Uterus (tissue), 4 donors: Measurements from ENCODE around the gene CHAC1. TPM values are rescaled to one million over a fixed set of nuclear protein-coding genes. Genes with fewer than 3 reads are reported as not detected.

Source experiments
- DNase-seq, 2 donors: peaks; one replicate each; pipeline ENCODE4 v3.0.0-alpha.2; 2019 to 2020
- H3K27ac ChIP-seq, 2 donors: fragments of 200-600 bp; sonication (generic); 1 replicate in 1 of 2; 2 replicates in 1 of 2; pipeline ENCODE4 v1.5.1; 2016 to 2018
- H3K27me3 ChIP-seq, 2 donors: fragments of 200-600 bp; sonication (generic); one replicate each; pipeline ENCODE4 v1.5.1; 2018 to 2019; ENCODE audit warnings: control low read depth in 1 of 2
- H3K36me3 ChIP-seq, 2 donors: fragments of 200-600 bp; sonication (generic); one replicate each; pipeline ENCODE4 v1.5.1; 2019; ENCODE audit warnings: control low read depth in 1 of 2
- H3K4me1 ChIP-seq, 2 donors: fragments of 200-600 bp; sonication (generic); one replicate each; pipeline ENCODE4 v1.5.1; 2018 to 2019; ENCODE audit warnings: control low read depth in 1 of 2
- H3K4me3 ChIP-seq, 2 donors: fragments of 200-600 bp; sonication (generic); 1 replicate in 1 of 2; 2 replicates in 1 of 2; pipeline ENCODE4 v1.5.1; 2018 to 2019; ENCODE audit warnings: mild to moderate bottlenecking in 1 of 2
- H3K9me3 ChIP-seq, 2 donors: fragments of 200-600 bp; sonication (generic); one replicate each; pipeline ENCODE4 v1.5.1; 2019; ENCODE audit warnings: control low read depth in 1 of 2
- POLR2A ChIP-seq, 2 donors: fragments of 450-650 bp; IDR thresholded peaks; one replicate each; pipeline ENCODE4 v1.6.1; 2016; ENCODE audit warnings: antibody characterized with exemption in 2 of 2, mild to moderate bottlenecking in 1 of 2, moderate library complexity in 1 of 2
- intact Hi-C: fragments of 100-400 bp; cut with DNase I; formaldehyde crosslinking; loops from one replicate; pipeline ENCODE4 v1.15.1; 2023; ENCODE audit warnings: low total_unique reads
- total RNA-seq, 4 donors: library from RNA; depleted of rRNA in 3 of 4; stranded (reverse); fragments of >200 nt in 3 of 4; gene quantifications; one replicate each; pipeline versions ENCODE4 v1.1.0 to v1.2.4, GENCODE V29; 2014 to 2023
- TF ChIP-seq, protein P1 (sequence below), 4 experiments: fragments of 200-600 bp in 2 of 4; fragments of 450-650 bp in 2 of 4; sonication (generic) in 2 of 4; IDR thresholded peaks; one replicate each; pipeline ENCODE4 v1.5.1; 2016 to 2019; ENCODE audit warnings: antibody characterized with exemption in 4 of 4, mild to moderate bottlenecking in 2 of 4, moderate library complexity in 1 of 4
- donor health status: DM: yes; HTN: yes; CAD: no.

The CHAC1 gene
- total RNA-seq, 4 donors from 2014 or later, result 0.35 to 1.8 (median 1.4) TPM; not detected in 1

DNA sequence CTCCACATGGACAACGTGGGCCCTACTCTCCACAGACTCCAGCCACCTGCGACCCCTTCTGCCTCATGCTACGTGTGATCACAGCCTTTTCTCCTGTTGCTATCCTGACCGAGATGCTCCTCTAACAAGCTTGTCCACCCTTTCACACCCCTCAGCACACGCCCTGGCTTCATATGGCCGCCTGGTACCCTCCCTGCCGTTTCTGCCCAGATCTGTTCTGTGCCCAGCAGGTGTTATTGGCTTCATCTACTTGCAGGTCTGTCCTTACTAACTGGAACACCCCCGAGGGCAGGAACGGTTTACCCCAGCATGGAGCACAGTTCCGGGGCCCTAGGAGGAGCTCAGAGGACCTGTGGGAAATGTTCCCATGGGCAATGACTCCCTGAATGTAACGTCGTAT is 9.9 kb downstream of the CHAC1 start:
- intact Hi-C loops, result no loop called here
- Histone ChIP-seq H3K27ac (no peak overlapping the region), H3K9me3 (no peaks in the 10 kb centered on the region), H3K4me3 (no peak overlapping the region), H3K27me3 (no peaks in the 10 kb centered on the region), H3K4me1 (peaks cover 0 to 5% of the 10 kb centered on the region in 2 donors), H3K36me3 (no peaks in the 10 kb centered on the region)
- TF ChIP-seq, protein P1, sequence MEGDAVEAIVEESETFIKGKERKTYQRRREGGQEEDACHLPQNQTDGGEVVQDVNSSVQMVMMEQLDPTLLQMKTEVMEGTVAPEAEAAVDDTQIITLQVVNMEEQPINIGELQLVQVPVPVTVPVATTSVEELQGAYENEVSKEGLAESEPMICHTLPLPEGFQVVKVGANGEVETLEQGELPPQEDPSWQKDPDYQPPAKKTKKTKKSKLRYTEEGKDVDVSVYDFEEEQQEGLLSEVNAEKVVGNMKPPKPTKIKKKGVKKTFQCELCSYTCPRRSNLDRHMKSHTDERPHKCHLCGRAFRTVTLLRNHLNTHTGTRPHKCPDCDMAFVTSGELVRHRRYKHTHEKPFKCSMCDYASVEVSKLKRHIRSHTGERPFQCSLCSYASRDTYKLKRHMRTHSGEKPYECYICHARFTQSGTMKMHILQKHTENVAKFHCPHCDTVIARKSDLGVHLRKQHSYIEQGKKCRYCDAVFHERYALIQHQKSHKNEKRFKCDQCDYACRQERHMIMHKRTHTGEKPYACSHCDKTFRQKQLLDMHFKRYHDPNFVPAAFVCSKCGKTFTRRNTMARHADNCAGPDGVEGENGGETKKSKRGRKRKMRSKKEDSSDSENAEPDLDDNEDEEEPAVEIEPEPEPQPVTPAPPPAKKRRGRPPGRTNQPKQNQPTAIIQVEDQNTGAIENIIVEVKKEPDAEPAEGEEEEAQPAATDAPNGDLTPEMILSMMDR (IDR thresholded peaks at IDR 0.05), result no peak
- TF ChIP-seq POLR2A (IDR thresholded peaks at IDR 0.05), result no peak
- DNase-seq, result no peak

DNA sequence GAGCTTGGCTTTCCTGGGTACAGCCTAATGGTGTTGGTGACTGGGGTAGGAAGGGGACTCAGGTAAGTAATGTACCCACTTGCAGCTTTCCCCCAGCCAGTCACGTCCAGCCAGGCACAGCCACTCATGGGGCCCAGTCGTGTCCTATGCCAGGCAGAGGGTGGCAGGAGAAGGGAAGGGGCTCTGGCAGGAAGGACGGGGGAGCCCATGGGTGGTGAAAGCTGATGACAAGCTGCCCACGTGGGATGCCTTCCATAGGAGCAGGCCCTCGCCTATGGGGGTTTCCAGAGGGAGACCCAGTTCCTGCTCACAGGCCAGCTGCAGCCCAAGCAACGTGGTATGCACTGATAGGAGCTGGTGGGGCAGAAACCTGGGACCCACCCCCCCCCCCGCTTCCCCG is 10.7 kb downstream of the CHAC1 start:
- Histone ChIP-seq H3K4me3 (no peak overlapping the region), H3K27ac (no peak overlapping the region), H3K36me3 (no peaks in the 10 kb centered on the region), H3K4me1 (peaks cover 0 to 5% of the 10 kb centered on the region in 2 donors), H3K9me3 (no peaks in the 10 kb centered on the region), H3K27me3 (no peaks in the 10 kb centered on the region)
- intact Hi-C loops, result no loop called here
- no peak for TF ChIP-seq POLR2A (IDR thresholded peaks at IDR 0.05)
- TF ChIP-seq, protein P1 (IDR thresholded peaks at IDR 0.05), result no peak
- DNase-seq, result no peak

DNA sequence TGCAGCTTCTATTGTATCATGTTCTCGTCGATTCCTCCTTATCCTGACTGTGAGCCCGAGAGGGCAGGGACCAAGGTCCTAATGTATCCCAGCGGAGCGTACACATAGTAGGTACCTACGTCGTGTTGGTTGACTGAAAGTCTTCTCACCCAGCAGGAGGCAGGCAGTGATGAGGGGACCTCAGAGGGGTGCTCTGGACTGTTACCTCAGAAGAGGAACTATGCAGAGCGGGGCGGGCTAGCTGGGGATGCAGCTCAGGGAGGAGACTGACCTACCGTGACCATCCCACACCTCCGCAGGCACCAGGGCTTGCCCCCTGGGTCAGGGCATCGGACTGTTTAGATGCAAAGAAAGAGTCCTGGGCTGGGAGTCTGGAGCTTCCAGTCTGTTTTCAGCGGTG is 11.4 kb downstream of the CHAC1 start:
- intact Hi-C loops, result no loop called here
- Histone ChIP-seq H3K27me3 (no peaks in the 10 kb centered on the region), H3K9me3 (no peaks in the 10 kb centered on the region), H3K36me3 (no peaks in the 10 kb centered on the region), H3K4me3 (no peak overlapping the region), H3K4me1 (peaks cover 0 to 5% of the 10 kb centered on the region in 2 donors), H3K27ac (no peak overlapping the region)
- DNase-seq, result no peak
- TF ChIP-seq, protein P1 (IDR thresholded peaks at IDR 0.05), result no peak
- TF ChIP-seq POLR2A (IDR thresholded peaks at IDR 0.05), result no peak

DNA sequence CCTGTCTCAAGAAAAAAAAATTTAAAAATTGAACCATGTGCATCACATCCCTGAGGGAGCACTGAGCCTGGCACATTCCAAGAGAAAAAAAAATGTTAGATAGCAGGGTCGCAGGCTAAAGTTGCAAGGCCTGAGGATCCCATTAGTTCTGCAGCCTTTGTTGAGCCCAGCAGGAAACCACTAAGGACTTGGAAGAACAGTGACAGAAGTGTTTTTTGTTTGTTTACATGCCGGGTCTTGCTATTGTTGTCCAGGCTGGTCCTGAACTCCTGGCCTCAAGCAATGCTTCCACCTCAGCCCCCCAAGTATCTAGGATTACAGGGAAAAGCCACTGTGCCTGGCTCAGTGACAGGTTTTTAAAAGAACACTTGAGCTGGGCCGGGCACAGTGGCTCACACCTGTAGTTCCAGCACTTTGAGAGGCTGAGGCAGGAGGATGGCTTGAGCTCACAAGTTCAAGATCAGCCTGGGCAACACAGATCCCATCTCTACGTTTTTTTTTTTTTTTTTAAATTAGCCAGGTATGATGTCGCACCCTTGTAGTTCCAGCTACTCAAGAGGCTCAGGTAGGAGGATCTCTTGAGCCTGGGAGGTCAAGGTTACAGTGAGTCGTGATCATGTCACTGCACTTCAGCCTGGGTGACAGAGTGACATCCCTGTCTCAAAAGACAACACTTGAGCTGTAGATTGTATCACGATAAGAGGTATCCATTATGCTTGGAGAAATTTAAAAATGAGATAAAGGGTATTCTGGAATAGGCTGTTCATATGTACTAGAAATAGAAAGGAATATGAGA is 15.2 kb downstream of the CHAC1 start:
- Histone ChIP-seq H3K27ac (no peak overlapping the region), H3K4me1 (peaks cover 0 to 5% of the 10 kb centered on the region in 2 donors), H3K36me3 (no peaks in the 10 kb centered on the region), H3K9me3 (no peaks in the 10 kb centered on the region), H3K27me3 (no peaks in the 10 kb centered on the region), H3K4me3 (no peak overlapping the region)
- intact Hi-C loops, result no loop called here
- TF ChIP-seq, protein P1 (IDR thresholded peaks at IDR 0.05), result no peak
- no peak for TF ChIP-seq POLR2A (IDR thresholded peaks at IDR 0.05)
- DNase-seq, result no peak

DNA sequence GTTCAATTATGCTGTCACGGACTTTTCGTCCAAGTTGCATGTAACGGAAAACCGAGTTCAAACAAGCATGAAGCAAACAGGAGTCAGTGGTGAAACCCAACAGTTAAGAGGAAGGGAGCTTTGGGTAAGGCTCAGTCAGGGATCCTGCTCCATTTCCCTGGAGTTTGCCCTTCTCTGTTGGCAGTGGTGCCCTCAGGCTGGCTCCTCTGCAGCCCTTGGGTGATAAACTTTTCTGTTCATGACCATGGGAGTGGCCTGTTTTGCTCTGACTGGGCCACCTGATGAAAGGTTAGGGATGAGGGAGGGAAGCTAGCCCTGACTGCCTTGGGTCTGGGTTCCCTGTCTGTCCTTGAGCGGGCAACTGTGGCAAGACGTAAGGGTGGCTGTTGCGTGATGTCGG is 16.1 kb downstream of the CHAC1 start:
- no peaks in the 10 kb centered on the region for H3K36me3 ChIP-seq
- no peak overlapping the region for H3K27ac ChIP-seq
- DNase-seq, result no peak
- no peaks in the 10 kb centered on the region for H3K27me3 ChIP-seq
- H3K9me3 ChIP-seq, result no peaks in the 10 kb centered on the region
- no peak for TF ChIP-seq POLR2A (IDR thresholded peaks at IDR 0.05)
- no peak overlapping the region for H3K4me3 ChIP-seq
- H3K4me1 ChIP-seq, result peaks cover 0 to 5% of the 10 kb centered on the region in 2 donors
- intact Hi-C loops, result no loop called here
